Panc1 (cell line): ENCODE measurements around the gene PINK1.

Experiments
- CTCF ChIP-seq: fragments of 450-650 bp; IDR thresholded peaks from 2 replicates; pipeline ENCODE4 v1.5.1; 2017; ENCODE audit warnings: mild to moderate bottlenecking
- POLR2AphosphoS5 ChIP-seq: IDR thresholded peaks from 2 replicates; pipeline ENCODE4 v1.6.1; 2012; ENCODE audit warnings: mild to moderate bottlenecking, low read depth, low read length, moderate library complexity
- REST ChIP-seq, 2 experiments: IDR thresholded peaks; 2 replicates each; pipeline ENCODE4 v1.6.1; 2011 to 2012; ENCODE audit warnings: low read depth in 2 of 2, control low read depth in 1 of 2, low read length in 1 of 2, mild to moderate bottlenecking in 1 of 2, moderate library complexity in 1 of 2; ENCODE audit not compliant: insufficient read depth in 1 of 2

- no peak for TF ChIP-seq CTCF
- TF ChIP-seq POLR2AphosphoS5: peak; percentile 39; the same call in 1 of the 2 replicates
- no peak for TF ChIP-seq REST (IDR thresholded peaks at IDR 0.05; ENCODE audit: insufficient read depth in 1 of 2, low read depth in 2 of 2, low read length in 1 of 2)
Measured at GRCh38 chr1:20614131-20614579, 19.1 kb upstream of the PINK1 start.
